ENCODE data around the gene FMNL2. TPM values are rescaled to one million over a fixed set of nuclear protein-coding genes. Genes with fewer than 3 reads are reported as not detected.

Gene FMNL2
- total and polyA plus RNA-seq, 2 experiments from 2014 or later, result 16.5 to 45.4 TPM

DNA sequence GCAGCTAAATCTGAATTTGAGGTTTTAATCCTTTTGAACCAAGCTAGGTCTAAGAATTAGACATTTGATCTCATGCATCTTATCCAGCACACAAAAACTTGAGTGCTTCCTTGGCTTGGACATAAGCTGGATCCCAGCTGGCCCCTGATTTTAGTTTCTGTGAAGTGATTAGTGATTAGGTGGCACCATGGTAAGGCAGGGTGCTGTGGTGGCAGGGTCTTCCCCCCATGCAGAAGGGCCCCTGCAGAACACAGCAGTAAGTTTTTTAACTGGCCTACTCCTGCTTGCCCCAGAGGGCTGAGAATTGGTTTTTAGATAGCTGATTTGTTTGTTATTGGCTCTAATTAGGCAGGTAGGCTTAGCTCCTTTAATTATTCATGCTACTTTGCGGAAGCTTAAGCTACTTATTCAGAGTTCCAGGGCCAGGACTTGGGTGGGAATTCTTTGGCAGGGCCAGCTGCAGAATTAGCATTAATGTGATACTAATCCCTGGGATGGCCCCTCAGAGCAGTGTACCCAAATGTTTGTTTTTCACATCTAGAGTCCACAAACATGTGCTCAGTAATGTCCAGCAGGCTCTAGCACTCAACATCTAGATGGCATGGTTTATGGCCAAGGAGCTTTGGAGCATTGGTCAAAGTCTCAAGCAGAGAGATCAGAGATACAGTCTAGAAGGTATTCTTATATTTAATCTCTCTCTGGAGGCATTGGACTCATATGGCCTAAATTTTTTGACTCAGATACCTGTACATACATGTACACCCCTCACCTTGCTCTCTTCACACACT, 99.6 kb downstream of the FMNL2 start (continued):
- TF ChIP-seq, protein P1, sequence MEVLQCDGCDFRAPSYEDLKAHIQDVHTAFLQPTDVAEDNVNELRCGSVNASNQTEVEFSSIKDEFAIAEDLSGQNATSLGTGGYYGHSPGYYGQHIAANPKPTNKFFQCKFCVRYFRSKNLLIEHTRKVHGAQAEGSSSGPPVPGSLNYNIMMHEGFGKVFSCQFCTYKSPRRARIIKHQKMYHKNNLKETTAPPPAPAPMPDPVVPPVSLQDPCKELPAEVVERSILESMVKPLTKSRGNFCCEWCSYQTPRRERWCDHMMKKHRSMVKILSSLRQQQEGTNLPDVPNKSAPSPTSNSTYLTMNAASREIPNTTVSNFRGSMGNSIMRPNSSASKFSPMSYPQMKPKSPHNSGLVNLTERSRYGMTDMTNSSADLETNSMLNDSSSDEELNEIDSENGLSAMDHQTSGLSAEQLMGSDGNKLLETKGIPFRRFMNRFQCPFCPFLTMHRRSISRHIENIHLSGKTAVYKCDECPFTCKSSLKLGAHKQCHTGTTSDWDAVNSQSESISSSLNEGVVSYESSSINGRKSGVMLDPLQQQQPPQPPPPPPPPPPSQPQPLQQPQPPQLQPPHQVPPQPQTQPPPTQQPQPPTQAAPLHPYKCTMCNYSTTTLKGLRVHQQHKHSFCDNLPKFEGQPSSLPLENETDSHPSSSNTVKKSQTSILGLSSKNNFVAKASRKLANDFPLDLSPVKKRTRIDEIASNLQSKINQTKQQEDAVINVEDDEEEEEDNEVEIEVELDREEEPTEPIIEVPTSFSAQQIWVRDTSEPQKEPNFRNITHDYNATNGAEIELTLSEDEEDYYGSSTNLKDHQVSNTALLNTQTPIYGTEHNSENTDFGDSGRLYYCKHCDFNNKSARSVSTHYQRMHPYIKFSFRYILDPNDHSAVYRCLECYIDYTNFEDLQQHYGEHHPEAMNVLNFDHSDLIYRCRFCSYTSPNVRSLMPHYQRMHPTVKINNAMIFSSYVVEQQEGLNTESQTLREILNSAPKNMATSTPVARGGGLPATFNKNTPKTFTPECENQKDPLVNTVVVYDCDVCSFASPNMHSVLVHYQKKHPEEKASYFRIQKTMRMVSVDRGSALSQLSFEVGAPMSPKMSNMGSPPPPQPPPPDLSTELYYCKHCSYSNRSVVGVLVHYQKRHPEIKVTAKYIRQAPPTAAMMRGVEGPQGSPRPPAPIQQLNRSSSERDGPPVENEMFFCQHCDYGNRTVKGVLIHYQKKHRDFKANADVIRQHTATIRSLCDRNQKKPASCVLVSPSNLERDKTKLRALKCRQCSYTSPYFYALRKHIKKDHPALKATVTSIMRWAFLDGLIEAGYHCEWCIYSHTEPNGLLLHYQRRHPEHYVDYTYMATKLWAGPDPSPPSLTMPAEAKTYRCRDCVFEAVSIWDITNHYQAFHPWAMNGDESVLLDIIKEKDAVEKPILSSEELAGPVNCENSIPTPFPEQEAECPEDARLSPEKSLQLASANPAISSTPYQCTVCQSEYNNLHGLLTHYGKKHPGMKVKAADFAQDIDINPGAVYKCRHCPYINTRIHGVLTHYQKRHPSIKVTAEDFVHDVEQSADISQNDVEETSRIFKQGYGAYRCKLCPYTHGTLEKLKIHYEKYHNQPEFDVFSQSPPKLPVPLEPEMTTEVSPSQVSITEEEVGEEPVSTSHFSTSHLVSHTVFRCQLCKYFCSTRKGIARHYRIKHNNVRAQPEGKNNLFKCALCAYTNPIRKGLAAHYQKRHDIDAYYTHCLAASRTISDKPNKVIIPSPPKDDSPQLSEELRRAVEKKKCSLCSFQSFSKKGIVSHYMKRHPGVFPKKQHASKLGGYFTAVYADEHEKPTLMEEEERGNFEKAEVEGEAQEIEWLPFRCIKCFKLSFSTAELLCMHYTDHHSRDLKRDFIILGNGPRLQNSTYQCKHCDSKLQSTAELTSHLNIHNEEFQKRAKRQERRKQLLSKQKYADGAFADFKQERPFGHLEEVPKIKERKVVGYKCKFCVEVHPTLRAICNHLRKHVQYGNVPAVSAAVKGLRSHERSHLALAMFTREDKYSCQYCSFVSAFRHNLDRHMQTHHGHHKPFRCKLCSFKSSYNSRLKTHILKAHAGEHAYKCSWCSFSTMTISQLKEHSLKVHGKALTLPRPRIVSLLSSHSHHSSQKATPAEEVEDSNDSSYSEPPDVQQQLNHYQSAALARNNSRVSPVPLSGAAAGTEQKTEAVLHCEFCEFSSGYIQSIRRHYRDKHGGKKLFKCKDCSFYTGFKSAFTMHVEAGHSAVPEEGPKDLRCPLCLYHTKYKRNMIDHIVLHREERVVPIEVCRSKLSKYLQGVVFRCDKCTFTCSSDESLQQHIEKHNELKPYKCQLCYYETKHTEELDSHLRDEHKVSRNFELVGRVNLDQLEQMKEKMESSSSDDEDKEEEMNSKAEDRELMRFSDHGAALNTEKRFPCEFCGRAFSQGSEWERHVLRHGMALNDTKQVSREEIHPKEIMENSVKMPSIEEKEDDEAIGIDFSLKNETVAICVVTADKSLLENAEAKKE (CRISPR knock-in tag; IDR thresholded peaks at IDR 0.05), result no peak
- TF ChIP-seq ZNF331 (CRISPR knock-in tag; IDR thresholded peaks at IDR 0.05; ENCODE audit: low read depth) (no peak), JUNB (IDR thresholded peaks at IDR 0.05; ENCODE audit: unreplicated experiment) (no peak), STAT1 (IDR thresholded peaks at IDR 0.05; ENCODE audit: unreplicated experiment) (no peak), EZH2phosphoT487 (IDR thresholded peaks at IDR 0.05; ENCODE audit: unreplicated experiment) (no peak)

DNA sequence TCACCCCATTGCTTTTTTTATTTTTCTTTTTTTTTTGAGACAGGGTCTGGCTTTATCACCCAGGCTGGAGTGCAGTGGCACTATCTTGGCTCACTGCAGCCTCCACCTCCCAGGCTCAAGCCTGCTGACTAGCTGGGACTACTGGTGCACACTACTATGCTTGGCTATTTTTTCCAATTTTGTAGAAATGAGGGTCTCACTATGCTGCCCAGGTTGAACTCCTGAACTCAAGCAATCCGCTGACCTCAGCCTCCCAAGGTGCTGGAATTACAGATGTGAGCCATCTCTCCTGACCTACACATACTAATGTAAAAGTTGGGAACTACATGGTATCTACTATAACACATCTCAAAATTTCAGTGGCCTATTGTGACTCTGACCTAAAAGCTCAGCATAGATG, 101.2 kb downstream of the FMNL2 start:
- Mint-ChIP-seq H3K4me3 (no peak overlapping the region), H3K4me1 (peaks cover 78% of the 10 kb centered on the region), H3K36me3 (ENCODE audit: low read depth) (no peaks in the 10 kb centered on the region), H3K27me3 (ENCODE audit: insufficient read depth, low read depth, poor library complexity) (peaks cover 2% of the 10 kb centered on the region), H3K9me3 (no peaks in the 10 kb centered on the region), H3K27ac (no peak overlapping the region)
- no peak overlapping the region for H3K4me3 ChIP-seq
- peaks cover 6% of the 10 kb centered on the region; the same call in 1 of the 2 replicates for H3K9me2 ChIP-seq (ENCODE audit: insufficient read depth)
- peaks cover 10% of the 10 kb centered on the region; the same call in 1 of the 2 replicates for H4K20me1 ChIP-seq (replicated peaks; ENCODE audit: insufficient read depth)
- no peaks in the 10 kb centered on the region for H3F3A ChIP-seq (replicated peaks; ENCODE audit: low read depth)
- no peak overlapping the region for H3K27ac ChIP-seq (ENCODE audit: low read depth)
- peaks cover 71% of the 10 kb centered on the region for H3K4me1 ChIP-seq (ENCODE audit: insufficient read depth)
- H3K36me3 ChIP-seq (ENCODE audit: insufficient read depth), result no peaks in the 10 kb centered on the region
- H3K4me2 ChIP-seq, result no peak overlapping the region
- H3K79me2 ChIP-seq (replicated peaks; ENCODE audit: insufficient read depth), result peaks cover 98% of the 10 kb centered on the region
- TF ChIP-seq, protein P2, sequence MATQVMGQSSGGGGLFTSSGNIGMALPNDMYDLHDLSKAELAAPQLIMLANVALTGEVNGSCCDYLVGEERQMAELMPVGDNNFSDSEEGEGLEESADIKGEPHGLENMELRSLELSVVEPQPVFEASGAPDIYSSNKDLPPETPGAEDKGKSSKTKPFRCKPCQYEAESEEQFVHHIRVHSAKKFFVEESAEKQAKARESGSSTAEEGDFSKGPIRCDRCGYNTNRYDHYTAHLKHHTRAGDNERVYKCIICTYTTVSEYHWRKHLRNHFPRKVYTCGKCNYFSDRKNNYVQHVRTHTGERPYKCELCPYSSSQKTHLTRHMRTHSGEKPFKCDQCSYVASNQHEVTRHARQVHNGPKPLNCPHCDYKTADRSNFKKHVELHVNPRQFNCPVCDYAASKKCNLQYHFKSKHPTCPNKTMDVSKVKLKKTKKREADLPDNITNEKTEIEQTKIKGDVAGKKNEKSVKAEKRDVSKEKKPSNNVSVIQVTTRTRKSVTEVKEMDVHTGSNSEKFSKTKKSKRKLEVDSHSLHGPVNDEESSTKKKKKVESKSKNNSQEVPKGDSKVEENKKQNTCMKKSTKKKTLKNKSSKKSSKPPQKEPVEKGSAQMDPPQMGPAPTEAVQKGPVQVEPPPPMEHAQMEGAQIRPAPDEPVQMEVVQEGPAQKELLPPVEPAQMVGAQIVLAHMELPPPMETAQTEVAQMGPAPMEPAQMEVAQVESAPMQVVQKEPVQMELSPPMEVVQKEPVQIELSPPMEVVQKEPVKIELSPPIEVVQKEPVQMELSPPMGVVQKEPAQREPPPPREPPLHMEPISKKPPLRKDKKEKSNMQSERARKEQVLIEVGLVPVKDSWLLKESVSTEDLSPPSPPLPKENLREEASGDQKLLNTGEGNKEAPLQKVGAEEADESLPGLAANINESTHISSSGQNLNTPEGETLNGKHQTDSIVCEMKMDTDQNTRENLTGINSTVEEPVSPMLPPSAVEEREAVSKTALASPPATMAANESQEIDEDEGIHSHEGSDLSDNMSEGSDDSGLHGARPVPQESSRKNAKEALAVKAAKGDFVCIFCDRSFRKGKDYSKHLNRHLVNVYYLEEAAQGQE (IDR thresholded peaks at IDR 0.05; ENCODE audit: unreplicated experiment), result no peak
- TF ChIP-seq, protein P3, sequence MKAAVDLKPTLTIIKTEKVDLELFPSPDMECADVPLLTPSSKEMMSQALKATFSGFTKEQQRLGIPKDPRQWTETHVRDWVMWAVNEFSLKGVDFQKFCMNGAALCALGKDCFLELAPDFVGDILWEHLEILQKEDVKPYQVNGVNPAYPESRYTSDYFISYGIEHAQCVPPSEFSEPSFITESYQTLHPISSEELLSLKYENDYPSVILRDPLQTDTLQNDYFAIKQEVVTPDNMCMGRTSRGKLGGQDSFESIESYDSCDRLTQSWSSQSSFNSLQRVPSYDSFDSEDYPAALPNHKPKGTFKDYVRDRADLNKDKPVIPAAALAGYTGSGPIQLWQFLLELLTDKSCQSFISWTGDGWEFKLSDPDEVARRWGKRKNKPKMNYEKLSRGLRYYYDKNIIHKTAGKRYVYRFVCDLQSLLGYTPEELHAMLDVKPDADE (IDR thresholded peaks at IDR 0.05), result no peak
- TF ChIP-seq NANOG (IDR thresholded peaks at IDR 0.05; ENCODE audit: borderline replicate concordance) (no peak), STAT1 (IDR thresholded peaks at IDR 0.05; ENCODE audit: unreplicated experiment) (no peak), ZNF114 (CRISPR knock-in tag; IDR thresholded peaks at IDR 0.05) (no peak), CREB1 (CRISPR knock-in tag; IDR thresholded peaks at IDR 0.05; ENCODE audit: low read depth) (no peak), EZH2phosphoT487 (IDR thresholded peaks at IDR 0.05; ENCODE audit: unreplicated experiment) (no peak)
- ATAC-seq, result no peak
- no peak overlapping the region for H2AFZ ChIP-seq
- no peak for DNase-seq (ENCODE audit: low spot score)
- no peaks in the 10 kb centered on the region for H3K27me3 ChIP-seq (ENCODE audit: insufficient read depth)
